NCI-H2107 treated with DMSO at 0.1 percent for 48 hours (cell line): ENCODE results near the gene LEO1.
"Not testable (repeated sequence)": the region's sequence is repeated elsewhere in the genome, so short reads cannot be mapped to it uniquely, and the experiment has no call there.

Experiments used
- DNase-seq: peaks from one replicate; lab custom pipeline; 2025; ENCODE audit not compliant: unreplicated experiment; lab: John Stamatoyannopoulos, UW

Gene LEO1

DNA sequence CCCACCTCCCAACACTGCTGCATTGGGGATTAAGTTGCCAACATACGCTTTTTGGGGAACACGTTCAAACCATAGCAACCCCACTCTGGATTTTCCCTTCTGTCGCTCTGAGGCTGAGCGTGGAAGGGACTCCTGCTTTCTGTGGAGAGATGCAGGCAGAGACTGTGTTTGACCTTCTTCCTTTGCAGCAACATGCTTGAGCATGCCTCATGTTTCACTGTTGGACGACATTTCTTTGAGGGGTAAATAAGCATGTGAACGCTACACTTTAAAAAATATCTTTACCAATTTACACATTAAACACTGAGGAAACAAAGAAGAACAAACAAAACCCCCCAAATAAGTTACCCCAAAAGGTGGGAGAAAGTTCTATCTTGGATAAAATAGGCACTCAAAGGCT is 33.2 kb upstream of the LEO1 start:
- DNase-seq: no peak

- no peak for DNase-seq
These were observed 32.1 kb upstream of the LEO1 start for GRCh38 chr15:52003710-52004109.

DNA sequence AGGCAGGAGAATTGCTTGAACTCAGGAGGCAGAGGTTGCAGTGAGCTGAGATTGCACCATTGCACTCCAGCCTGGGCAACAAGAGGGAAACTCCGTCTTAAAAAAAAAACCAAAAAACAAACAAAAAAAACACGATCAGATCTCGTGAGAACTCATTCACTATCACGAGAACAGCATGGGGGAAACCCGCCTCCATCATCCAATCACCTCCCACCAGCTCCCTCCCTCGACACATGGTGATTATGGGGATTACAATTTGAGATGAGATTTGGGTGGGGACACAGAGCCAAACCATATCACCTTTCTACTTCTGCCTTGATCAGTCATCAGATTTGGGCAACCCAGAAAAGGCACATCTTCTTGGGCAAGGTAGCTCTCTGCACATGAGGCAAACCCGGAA is 31.5 kb upstream of the LEO1 start:
- not testable (repeated sequence) for DNase-seq

DNA sequence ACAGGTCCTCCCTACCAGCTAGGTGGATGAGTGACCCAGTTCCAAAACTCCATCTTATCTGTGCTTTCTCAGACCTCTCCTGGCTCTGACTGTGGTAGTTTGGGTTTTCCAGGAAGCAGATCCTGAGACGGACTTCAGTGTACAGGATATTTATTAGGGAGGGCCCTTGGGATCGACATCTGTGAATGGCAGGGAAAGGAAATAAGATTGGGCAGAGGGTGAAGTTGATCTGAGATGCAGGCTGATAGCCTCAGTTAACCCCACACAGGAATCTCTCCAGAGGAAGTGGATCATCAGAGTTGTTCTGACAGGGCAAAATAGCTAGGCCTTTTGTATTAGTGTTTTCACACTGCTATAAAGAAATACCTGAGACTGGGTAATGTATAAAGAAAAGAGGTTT is 30.8 kb upstream of the LEO1 start:
- DNase-seq: no peak

DNA sequence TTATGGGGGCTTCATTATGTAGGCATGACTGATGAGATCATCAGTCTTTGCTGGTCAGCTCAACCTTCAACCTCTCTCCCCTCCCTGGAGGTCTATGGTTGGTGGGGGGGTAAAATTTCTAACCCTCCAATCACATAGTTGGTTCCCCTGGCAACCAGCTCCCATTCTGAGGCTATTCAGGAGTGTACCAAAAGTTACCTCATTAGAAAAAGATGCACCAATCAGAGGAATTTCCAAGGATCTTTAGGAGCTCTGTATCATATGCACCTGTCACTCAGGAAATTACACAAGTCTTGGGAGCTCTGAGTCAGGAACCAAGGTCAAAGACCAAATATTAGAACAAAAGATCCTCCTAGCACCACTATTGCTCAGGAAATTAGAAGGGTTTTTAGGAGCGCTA is 21.4 kb upstream of the LEO1 start:
- no peak for DNase-seq

- no peak for DNase-seq
These were observed 19.6 kb upstream of the LEO1 start for GRCh38 chr15:51991141-51991540.

GRCh38 chr15:51982770-51983103 is 11.2 kb upstream of the LEO1 start:
- DNase-seq: no peak

- DNase-seq: peak; percentile 26
These were observed 10.6 kb upstream of the LEO1 start for GRCh38 chr15:51982013-51982769.

- DNase-seq: no peak
These were observed 2.2 kb upstream of the LEO1 start for GRCh38 chr15:51973775-51974174.

- no peak for DNase-seq
These were observed 1.6 kb upstream of the LEO1 start for GRCh38 chr15:51973220-51973619.

DNA sequence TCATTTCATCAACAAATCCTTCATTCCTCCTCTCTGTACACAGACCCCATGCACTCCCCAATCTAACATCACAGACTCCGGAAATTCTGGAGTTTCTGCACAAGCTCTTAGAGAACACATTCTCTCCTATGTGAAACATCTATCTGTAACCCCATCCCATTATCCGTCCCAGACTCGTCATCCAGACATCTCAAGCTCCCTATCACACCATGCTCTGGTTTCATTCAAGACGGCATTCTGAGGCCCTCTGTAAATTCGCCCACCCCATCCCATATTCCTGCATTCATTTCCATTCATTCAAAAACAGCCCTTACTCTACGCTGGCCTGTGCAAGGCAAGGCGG is 575 bp downstream of the LEO1 start:
- DNase-seq: no peak

GRCh38 chr15:51970132-51970817 is 1.3 kb downstream of the LEO1 start:
- DNase-seq: no peak

- no peak for DNase-seq
These were observed 1.9 kb downstream of the LEO1 start for GRCh38 chr15:51969728-51970127.

DNA sequence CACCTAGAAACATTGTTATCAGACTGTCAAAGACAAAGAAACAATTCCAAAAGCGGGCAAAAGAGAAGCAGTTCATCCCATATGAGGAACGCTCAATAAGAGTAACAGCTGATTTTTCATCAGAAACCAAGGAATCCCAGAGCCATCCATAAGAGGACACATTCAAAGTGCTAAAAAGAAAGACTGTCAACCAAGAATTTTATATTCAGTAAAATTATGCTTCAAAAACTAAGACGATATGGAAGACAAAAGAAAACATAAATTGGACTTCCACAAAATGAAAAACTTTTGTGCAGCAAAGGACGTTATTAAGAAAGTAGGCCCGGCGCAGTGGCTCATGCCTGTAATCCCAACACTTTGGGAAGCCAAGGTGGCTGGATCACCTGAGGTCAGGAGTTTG is 4.0 kb downstream of the LEO1 start:
- no peak for DNase-seq

- no peak for DNase-seq
These were observed 5.4 kb downstream of the LEO1 start for GRCh38 chr15:51966192-51966591.

- DNase-seq: no peak
These were observed 5.9 kb downstream of the LEO1 start for GRCh38 chr15:51965691-51966090.

DNA sequence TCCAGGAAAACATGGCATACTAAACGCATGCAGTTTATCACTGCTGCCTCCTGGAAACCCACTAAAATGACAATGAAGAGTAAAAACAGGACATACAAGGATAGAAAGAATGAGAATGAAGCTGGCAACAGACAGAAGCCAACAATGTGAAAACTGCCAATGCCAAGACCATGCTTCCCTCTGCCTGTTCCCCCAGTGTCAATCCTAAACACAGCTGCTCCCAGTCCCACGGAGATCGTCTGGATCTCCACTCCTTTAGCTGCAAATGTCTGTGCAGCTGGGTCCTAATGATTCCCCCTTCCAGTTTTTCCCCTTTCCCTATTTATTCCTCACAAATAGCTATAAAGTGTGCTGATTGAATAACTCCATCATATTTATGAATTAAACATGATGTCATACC is 16.1 kb downstream of the LEO1 start:
- no peak for DNase-seq

- no peak for DNase-seq
These were observed 18.8 kb downstream of the LEO1 start for GRCh38 chr15:51952805-51953204.

DNA sequence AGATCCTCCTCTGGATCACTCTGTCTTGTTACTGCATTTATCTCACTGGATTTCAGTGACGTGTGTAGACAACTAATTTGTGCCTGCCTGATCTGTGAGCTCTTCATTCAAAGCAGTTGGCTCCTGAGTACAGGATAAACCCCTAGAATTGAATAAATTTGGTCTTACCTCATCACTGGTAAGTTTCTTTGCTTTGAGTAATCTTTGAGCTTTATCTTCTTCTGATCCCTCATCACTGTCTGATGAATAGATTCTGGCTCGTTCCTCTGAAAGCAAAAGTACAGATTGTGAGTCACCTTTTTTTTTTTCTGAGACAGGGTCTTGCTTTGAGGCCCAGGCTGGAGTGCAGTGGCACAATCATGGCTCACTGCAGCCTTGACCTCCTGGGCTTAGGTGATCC is 24.5 kb downstream of the LEO1 start:
- DNase-seq: no peak

DNA sequence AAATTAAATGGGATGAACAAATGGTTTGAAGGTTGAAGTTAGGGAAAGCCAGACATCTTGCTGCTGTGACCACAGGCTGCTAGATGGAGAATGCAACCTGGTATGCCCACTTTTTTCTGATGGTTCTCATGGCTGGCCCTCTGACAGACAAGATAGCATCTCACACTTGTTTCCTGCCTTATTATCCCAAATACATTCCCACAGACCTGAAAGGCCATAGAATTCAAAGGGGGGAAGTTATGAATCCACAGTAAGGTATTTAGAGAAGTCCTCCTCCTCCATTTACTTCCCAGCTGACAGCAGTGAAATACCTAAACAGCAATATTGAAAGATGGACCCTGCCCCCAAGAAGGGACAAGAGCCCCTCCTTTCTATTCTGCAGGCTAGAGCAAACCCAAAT is 32.4 kb downstream of the LEO1 start:
- no peak for DNase-seq

DNA sequence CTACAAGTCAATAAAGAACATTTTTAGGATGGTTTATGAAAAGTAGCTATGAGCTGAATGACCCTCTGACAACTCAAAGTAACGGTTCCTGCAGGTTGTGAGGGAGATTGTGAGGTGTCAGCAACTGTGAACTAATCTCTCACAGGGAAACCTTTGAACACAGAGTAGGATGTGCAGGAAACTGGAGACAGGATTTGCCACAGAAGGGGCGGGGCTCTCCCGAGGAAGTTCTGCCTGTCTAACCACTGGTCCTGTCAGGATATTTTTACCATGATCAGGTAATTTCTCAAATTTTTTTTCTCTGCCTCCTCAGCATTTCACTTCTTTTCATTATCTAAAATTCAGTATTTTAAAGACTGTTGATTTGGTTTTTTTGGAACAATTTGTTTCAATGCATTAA is 33.3 kb downstream of the LEO1 start:
- no peak for DNase-seq

- no peak for DNase-seq
These were observed 35.5 kb downstream of the LEO1 start for GRCh38 chr15:51936105-51936478.

DNA sequence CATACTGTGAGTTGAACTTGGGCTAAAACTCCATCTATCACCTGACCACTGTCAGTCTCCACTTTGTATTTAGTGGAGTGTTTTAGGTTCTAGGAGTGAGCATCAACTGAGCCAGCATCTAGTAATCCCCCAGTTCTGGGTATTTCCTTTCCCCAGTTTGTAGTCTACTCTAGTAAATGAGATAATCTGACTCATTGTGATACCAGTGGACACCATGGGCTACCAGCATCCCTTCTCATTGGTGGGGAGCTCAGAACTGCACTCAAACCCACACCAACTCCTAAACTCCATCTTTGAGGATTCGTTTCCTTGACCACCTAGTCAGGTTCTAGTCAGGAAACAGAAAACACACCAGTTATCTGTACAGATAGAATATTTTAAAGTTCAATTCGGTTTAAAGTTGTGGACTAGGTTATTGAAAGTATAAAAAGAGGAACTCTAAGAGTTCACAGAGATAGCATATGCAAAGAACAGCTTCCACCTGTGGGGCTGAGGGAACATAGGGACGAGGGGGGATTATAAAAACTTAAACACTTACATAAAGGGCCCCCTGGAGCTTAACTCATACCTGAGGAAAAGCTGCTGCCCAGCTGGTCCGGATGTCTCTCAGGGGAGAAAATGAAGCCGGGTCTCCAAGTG is 36.0 kb downstream of the LEO1 start:
- DNase-seq: no peak
